Transverse colon (tissue), 4 donors: Measurements from ENCODE around the gene GRM4. TPM values are rescaled to one million over a fixed set of nuclear protein-coding genes. Genes with fewer than 3 reads are reported as not detected.

Source experiments
- DNase-seq: peaks from one replicate; pipeline ENCODE4 v3.0.0-alpha.2; 2019
- H3K27ac ChIP-seq, 4 donors: fragments of 200-600 bp; sonication (generic); 2 replicates each; pipeline ENCODE4 v1.5.1; 2016 to 2018; ENCODE audit warnings: inconsistent platforms in 4 of 4
- H3K27me3 ChIP-seq: fragments of 200-600 bp; sonication (generic); 2 replicates; pipeline ENCODE4 v1.5.1; 2017; ENCODE audit warnings: inconsistent platforms
- H3K36me3 ChIP-seq, 4 donors: fragments of 200-600 bp; sonication (generic); 2 replicates each; pipeline ENCODE4 v1.5.1; 2017 to 2019; ENCODE audit warnings: inconsistent platforms in 4 of 4
- H3K4me1 ChIP-seq, 4 donors: fragments of 200-600 bp; sonication (generic); 2 replicates each; pipeline ENCODE4 v1.5.1; 2017 to 2020; ENCODE audit warnings: inconsistent platforms in 4 of 4
- H3K4me3 ChIP-seq, 4 donors: fragments of 200-600 bp; sonication (generic); 1 replicate in 1 of 4; 2 replicates in 3 of 4; pipeline versions ENCODE4 v1.5.1 to v1.6.1; 2017 to 2019; ENCODE audit warnings: inconsistent platforms in 4 of 4
- H3K9me3 ChIP-seq, 2 donors: fragments of 200-600 bp; sonication (generic); 2 replicates each; pipeline ENCODE4 v1.5.1; 2017 to 2019; ENCODE audit warnings: inconsistent platforms in 2 of 2
- EP300 ChIP-seq: sonication (generic); formaldehyde crosslinking; IDR thresholded peaks from one replicate; pipeline ENCODE4 v1.6.1; 2017; ENCODE audit warnings: antibody characterized with exemption, low read depth
- POLR2A ChIP-seq: fragments of 450-650 bp; IDR thresholded peaks from one replicate; pipeline ENCODE4 v1.6.1; 2016; ENCODE audit warnings: antibody characterized with exemption, mild to moderate bottlenecking, moderate library complexity
- POLR2AphosphoS5 ChIP-seq, 3 donors: sonication (generic); formaldehyde crosslinking; IDR thresholded peaks; one replicate each; pipeline ENCODE4 v1.6.1; 2016; ENCODE audit warnings: antibody characterized with exemption in 3 of 3
- WGBS, 2 donors: methylation state at CpG; one replicate each; pipeline ENCODE4 v1.1.5; 2018; ENCODE audit warnings: low coverage in 1 of 2; 5-methylcytosine and 5-hydroxymethylcytosine counted together
- in situ Hi-C, 4 donors: fragments of 200-750 bp; cut with MboI; loops; one replicate each; pipeline versions ENCODE4 v1.15.0 to v1.15.1; 2017; ENCODE audit warnings: low sequenced_read_pairs in 3 of 4, low pct_ligation_motif_present in 1 of 4, low pct_unique_long_range_greater_than_20kb in 1 of 4
- intact Hi-C: fragments of 100-400 bp; cut with DNase I; formaldehyde crosslinking; loops from one replicate; pipeline ENCODE4 v1.15.1; 2023; ENCODE audit warnings: low total_unique reads
- total RNA-seq, 4 donors: library from RNA; depleted of rRNA; stranded (reverse); fragments of >200 nt; gene quantifications; one replicate each; pipeline ENCODE4 v1.1.0, GENCODE V29; 2016
- TF ChIP-seq, protein P1 (sequence below), 5 experiments: fragments of 200-600 bp in 3 of 5; fragments of 450-650 bp in 2 of 5; sonication (generic) in 3 of 5; IDR thresholded peaks; 1 replicate in 2 of 5; 2 replicates in 3 of 5; pipeline ENCODE4 v1.5.1; 2016 to 2017; ENCODE audit warnings: antibody characterized with exemption in 5 of 5, inconsistent platforms in 3 of 5, mild to moderate bottlenecking in 2 of 5, moderate library complexity in 1 of 5

GRM4 gene
- total RNA-seq, 4 donors from 2014 or later: not detected

DNA sequence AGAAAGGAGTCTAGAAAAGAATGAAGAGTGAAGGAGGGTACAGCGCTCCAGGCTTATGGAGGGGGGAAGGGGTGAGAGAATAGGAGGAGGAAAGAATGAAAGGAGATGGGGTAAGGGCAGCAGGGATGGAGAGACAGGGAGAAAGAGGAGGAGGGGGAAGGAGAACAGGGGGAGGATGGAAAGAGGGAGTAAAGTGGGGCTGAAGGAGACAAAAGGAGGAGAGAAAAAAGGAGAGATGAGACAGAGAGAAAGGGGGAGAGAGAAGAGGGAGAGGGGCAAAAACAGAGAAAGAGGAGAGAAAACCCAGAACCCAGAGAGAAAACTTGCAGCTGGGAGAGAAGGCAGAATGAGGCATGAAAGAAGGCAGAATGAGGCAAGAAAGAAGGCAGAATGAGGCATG, 110.7 kb downstream of the GRM4 start:
- Histone ChIP-seq H3K36me3 (no peaks in the 10 kb centered on the region), H3K9me3 (no peaks in the 10 kb centered on the region), H3K27ac (no peak overlapping the region), H3K27me3 (no peaks in the 10 kb centered on the region), H3K4me1 (no peaks in the 10 kb centered on the region), H3K4me3 (no peak overlapping the region)
- 70 to 87% methylated on average over 1 of the region's 1 CpG for WGBS, 2 donors
- intact Hi-C loops: no loop called here
- in situ Hi-C loops: loop anchor here in 2 of 4 donors (10.0 to 25.0 kb wide), 2 partner anchors 260 to 273 kb away; no protein-coding TSS in a partner anchor
- DNase-seq: no peak
- TF ChIP-seq, protein P1, sequence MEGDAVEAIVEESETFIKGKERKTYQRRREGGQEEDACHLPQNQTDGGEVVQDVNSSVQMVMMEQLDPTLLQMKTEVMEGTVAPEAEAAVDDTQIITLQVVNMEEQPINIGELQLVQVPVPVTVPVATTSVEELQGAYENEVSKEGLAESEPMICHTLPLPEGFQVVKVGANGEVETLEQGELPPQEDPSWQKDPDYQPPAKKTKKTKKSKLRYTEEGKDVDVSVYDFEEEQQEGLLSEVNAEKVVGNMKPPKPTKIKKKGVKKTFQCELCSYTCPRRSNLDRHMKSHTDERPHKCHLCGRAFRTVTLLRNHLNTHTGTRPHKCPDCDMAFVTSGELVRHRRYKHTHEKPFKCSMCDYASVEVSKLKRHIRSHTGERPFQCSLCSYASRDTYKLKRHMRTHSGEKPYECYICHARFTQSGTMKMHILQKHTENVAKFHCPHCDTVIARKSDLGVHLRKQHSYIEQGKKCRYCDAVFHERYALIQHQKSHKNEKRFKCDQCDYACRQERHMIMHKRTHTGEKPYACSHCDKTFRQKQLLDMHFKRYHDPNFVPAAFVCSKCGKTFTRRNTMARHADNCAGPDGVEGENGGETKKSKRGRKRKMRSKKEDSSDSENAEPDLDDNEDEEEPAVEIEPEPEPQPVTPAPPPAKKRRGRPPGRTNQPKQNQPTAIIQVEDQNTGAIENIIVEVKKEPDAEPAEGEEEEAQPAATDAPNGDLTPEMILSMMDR (IDR thresholded peaks at IDR 0.05): no peak
- TF ChIP-seq POLR2A (no peak), EP300 (no peak), POLR2AphosphoS5 (IDR thresholded peaks at IDR 0.05) (no peak)

DNA sequence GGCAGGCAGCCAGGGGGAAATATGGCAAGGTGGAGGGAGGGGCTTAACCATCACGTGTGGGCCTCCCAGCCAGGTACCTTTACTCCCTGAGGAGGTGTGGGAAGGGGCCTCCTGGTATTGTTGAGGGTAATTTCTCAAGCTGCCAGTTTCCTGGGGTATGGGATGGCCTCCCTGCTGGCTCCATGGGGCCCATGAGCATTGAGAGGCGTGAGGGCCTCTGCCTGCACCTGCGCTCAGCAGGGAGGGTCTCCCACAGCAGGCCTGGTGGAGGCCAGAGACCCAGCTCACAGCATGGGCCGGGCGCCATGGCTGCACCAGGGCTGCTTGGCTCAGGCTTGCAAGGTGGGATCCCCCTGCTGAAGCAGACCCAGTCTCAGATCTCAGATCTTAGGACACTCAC, 113.0 kb downstream of the GRM4 start:
- TF ChIP-seq POLR2A (no peak), POLR2AphosphoS5 (IDR thresholded peaks at IDR 0.05) (no peak), EP300 (no peak)
- TF ChIP-seq, protein P1 (IDR thresholded peaks at IDR 0.05): no peak
- no peak for DNase-seq
- H3K36me3 ChIP-seq: no peaks in the 10 kb centered on the region
- no peaks in the 10 kb centered on the region for H3K27me3 ChIP-seq
- H3K9me3 ChIP-seq: no peaks in the 10 kb centered on the region
- intact Hi-C loops (no loop called here), in situ Hi-C loops (loop anchor here in 2 of 4 donors (10.0 to 25.0 kb wide), 2 partner anchors 258 to 271 kb away; no protein-coding TSS in a partner anchor)
- WGBS, 2 donors: 89% methylated on average over 5 of the region's 5 CpGs; no CpG with 5 or more reads in 1 of the 2 donors
- H3K4me3 ChIP-seq: no peak overlapping the region
- H3K27ac ChIP-seq: no peak overlapping the region
- H3K4me1 ChIP-seq: no peaks in the 10 kb centered on the region

DNA sequence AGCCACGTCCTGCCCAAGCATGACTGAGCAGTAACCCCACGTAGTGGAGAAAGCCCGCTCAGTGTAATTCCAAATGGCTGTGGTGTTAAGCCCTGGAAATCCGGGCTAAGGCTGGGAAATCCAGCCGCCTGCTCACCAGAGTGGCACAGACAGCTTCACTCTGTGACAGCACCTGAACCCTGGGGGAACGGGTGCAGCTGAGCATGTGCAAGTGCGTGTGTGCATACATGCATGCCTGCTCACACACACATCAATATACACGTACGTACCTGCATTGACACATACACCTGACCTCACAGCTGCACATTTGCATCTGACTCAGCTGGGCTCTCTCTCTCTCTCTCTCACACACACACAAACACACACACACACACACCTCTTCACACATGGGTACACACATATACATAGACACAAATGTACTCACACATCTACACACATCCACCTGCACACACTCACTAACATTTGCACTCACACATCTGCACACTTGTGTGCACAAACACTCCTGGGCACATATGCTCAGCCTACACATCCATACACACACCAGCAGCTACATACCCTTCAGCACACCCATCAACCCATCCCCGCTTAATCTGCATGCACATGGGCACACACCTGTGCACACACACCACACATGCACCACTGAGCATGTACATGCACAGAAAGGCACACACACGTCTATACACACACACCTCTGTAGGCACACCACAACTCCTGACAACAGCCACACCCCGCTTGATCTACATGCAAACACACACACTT, 114.1 kb downstream of the GRM4 start:
- Histone ChIP-seq H3K36me3 (no peaks in the 10 kb centered on the region), H3K4me1 (peaks cover 0 to 4% (median 0%) of the 10 kb centered on the region in 4 donors), H3K9me3 (no peaks in the 10 kb centered on the region), H3K27ac (no peak overlapping the region), H3K27me3 (no peaks in the 10 kb centered on the region), H3K4me3 (no peak overlapping the region)
- TF ChIP-seq POLR2A (no peak), POLR2AphosphoS5 (IDR thresholded peaks at IDR 0.05) (no peak), EP300 (no peak)
- TF ChIP-seq, protein P1 (IDR thresholded peaks at IDR 0.05): no peak
- in situ Hi-C loops (loop anchor here in 2 of 4 donors (10.0 to 25.0 kb wide), 2 partner anchors 257 to 270 kb away; no protein-coding TSS in a partner anchor), intact Hi-C loops (no loop called here)
- WGBS, 2 donors: 80 to 85% methylated on average over 3 to 12 of the region's 12 CpGs
- no peak for DNase-seq

DNA sequence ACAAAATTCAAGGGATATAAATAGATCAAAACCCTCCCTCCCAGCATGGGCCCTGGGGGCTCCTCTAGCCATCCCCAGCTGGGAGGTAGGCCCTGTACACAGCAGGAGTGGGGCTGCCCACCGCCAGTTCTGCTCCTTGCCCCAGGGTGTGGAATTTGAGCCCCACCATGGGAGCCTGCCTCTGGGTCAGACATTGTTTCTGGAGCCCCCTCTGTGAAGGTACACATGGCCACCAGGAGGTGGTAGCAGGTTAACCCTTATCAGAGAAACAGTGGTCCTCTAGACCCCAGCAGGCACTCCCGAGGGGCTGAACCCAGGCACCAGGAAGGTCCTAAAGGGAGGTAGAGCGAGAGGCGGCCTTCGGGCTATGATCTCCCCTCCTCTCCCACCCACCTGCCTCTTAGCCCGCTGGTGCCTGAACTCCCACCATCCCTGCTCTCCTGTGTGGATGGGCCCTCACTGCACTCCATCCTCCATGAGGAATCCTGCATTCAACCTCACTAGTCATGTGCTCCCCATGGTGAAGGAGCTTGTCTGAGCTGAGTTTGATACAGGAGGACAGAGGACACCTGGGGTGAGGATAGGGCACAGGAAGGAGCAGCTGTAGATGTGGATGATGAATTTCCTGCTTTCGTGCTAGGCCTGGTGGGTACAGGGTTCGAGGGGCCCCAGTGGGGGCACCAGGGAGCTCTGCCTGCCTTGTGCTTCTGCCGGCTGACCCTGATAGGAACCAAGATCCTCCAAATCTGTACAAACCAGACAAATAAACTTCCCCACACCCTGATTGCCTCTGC, 114.9 kb downstream of the GRM4 start:
- intact Hi-C loops: loop anchor here (1.0 kb wide), 1 partner anchor 240 kb away; no protein-coding TSS in a partner anchor
- 88% methylated on average over 8 of the region's 9 CpGs; no CpG with 5 or more reads in 1 of the 2 donors for WGBS, 2 donors
- H3K9me3 ChIP-seq: no peaks in the 10 kb centered on the region
- no peak overlapping the region for H3K4me3 ChIP-seq
- no peaks in the 10 kb centered on the region for H3K36me3 ChIP-seq
- H3K4me1 ChIP-seq: peaks cover 0 to 4% (median 0%) of the 10 kb centered on the region in 4 donors
- no peak overlapping the region for H3K27ac ChIP-seq
- TF ChIP-seq EP300 (no peak), POLR2A (no peak), POLR2AphosphoS5 (IDR thresholded peaks at IDR 0.05) (no peak)
- TF ChIP-seq, protein P1 (IDR thresholded peaks at IDR 0.05): no peak
- no peak for DNase-seq
- no peaks in the 10 kb centered on the region for H3K27me3 ChIP-seq
- in situ Hi-C loops: loop anchor here in 2 of 4 donors (10.0 to 25.0 kb wide), 2 partner anchors 256 to 269 kb away; no protein-coding TSS in a partner anchor
